CD14-positive monocyte (primary cell): ENCODE measurements around the gene LRRC1. TPM values are rescaled to one million over a fixed set of nuclear protein-coding genes. Genes with fewer than 3 reads are reported as not detected.

Source experiments
- DNase-seq, 3 donors: peaks; one replicate each; pipeline ENCODE4 v3.0.0-alpha.2; 2011 to 2022
- H2AFZ ChIP-seq: 2 replicates; pipeline ENCODE4 v1.6.0; 2012; ENCODE audit warnings: mild to moderate bottlenecking, low read depth, low read length, inconsistent platforms; ENCODE audit not compliant: insufficient read depth, poor library complexity, severe bottlenecking
- H3K27ac ChIP-seq, 2 donors: 1 replicate in 1 of 2; 2 replicates in 1 of 2; pipeline ENCODE4 v1.5.1; 2012 to 2013; ENCODE audit warnings: low read length in 2 of 2, control low read depth in 1 of 2, inconsistent platforms in 1 of 2, low read depth in 1 of 2, mild to moderate bottlenecking in 1 of 2
- H3K27me3 ChIP-seq, 2 donors: one replicate each; pipeline versions ENCODE4 v1.6.0 to v1.6.1; 2011 to 2013; ENCODE audit warnings: low read length in 2 of 2; ENCODE audit not compliant: control insufficient read depth in 2 of 2, insufficient read depth in 2 of 2
- H3K36me3 ChIP-seq, 2 donors: replicated peaks in 1 of 2; 1 replicate in 1 of 2; 2 replicates in 1 of 2; pipeline versions ENCODE4 v1.5.1 to v1.6.1; 2012 to 2013; ENCODE audit warnings: low read length in 2 of 2, control low read depth in 1 of 2, inconsistent platforms in 1 of 2, mild to moderate bottlenecking in 1 of 2; ENCODE audit not compliant: insufficient read depth in 2 of 2, control insufficient read depth in 1 of 2
- H3K4me1 ChIP-seq, 2 donors: 1 replicate in 1 of 2; 2 replicates in 1 of 2; pipeline versions ENCODE4 v1.5.1 to v1.6.1; 2012 to 2013; ENCODE audit warnings: low read length in 2 of 2, control low read depth in 1 of 2, inconsistent platforms in 1 of 2, mild to moderate bottlenecking in 1 of 2, moderate library complexity in 1 of 2; ENCODE audit not compliant: insufficient read depth in 2 of 2, control insufficient read depth in 1 of 2
- H3K4me2 ChIP-seq: replicated peaks from 2 replicates; pipeline ENCODE3; 2012; ENCODE audit warnings: low read length, moderate library complexity, mild to moderate bottlenecking; ENCODE audit not compliant: poor library complexity, severe bottlenecking; ENCODE audit errors: extremely low read depth
- H3K4me3 ChIP-seq, 3 experiments: fragments of 200-600 bp in 1 of 3; sonication (generic) in 1 of 3; replicated peaks in 1 of 3; 1 replicate in 2 of 3; 2 replicates in 1 of 3; pipeline ENCODE4 v1.5.1; 2011 to 2013; ENCODE audit warnings: low read length in 3 of 3, mild to moderate bottlenecking in 3 of 3, control low read depth in 2 of 3, low read depth in 2 of 3, inconsistent platforms in 1 of 3, moderate library complexity in 1 of 3
- H3K79me2 ChIP-seq: 2 replicates; pipeline ENCODE4 v1.6.0; 2012; ENCODE audit warnings: mild to moderate bottlenecking, control low read depth, inconsistent platforms, low read length, moderate library complexity; ENCODE audit not compliant: insufficient read depth
- H3K9ac ChIP-seq: 2 replicates; pipeline ENCODE4 v1.6.0; 2017; ENCODE audit warnings: low read length, mild to moderate bottlenecking; ENCODE audit not compliant: insufficient read depth, poor library complexity, severe bottlenecking
- H3K9me3 ChIP-seq, 2 donors: replicated peaks in 1 of 2; 1 replicate in 1 of 2; 2 replicates in 1 of 2; pipeline versions ENCODE4 v1.5.1 to v1.6.1; 2012 to 2013; ENCODE audit warnings: low read length in 2 of 2, control low read depth in 1 of 2; ENCODE audit not compliant: control insufficient read depth in 1 of 2, insufficient read depth in 1 of 2
- H4K20me1 ChIP-seq: 2 replicates; pipeline ENCODE4 v1.6.0; 2012; ENCODE audit warnings: mild to moderate bottlenecking, low read length, control low read depth, moderate library complexity; ENCODE audit not compliant: insufficient read depth
- H3K27ac Mint-ChIP-seq, 7 donors: one replicate each; pipeline ENCODE4 v1.8.0; 2020; ENCODE audit warnings: mild to moderate bottlenecking in 7 of 7, mixed read lengths in 7 of 7, moderate library complexity in 6 of 7, inconsistent platforms in 2 of 7
- H3K27me3 Mint-ChIP-seq, 3 donors: one replicate each; pipeline ENCODE4 v1.8.0; 2021 to 2022; ENCODE audit warnings: low read depth in 3 of 3, mild to moderate bottlenecking in 3 of 3, mixed read lengths in 3 of 3, moderate library complexity in 3 of 3, inconsistent platforms in 1 of 3
- H3K36me3 Mint-ChIP-seq, 2 donors: one replicate each; pipeline ENCODE4 v1.8.0; 2020; ENCODE audit warnings: mixed read lengths in 2 of 2, inconsistent platforms in 1 of 2, mild to moderate bottlenecking in 1 of 2
- H3K4me1 Mint-ChIP-seq: one replicate; pipeline ENCODE4 v1.8.0; 2020; ENCODE audit warnings: mild to moderate bottlenecking, mixed read lengths
- H3K4me3 Mint-ChIP-seq, 2 donors: one replicate each; pipeline ENCODE4 v1.8.0; 2020; ENCODE audit warnings: mild to moderate bottlenecking in 2 of 2, mixed read lengths in 2 of 2, moderate library complexity in 1 of 2
- H3K9me3 Mint-ChIP-seq, 7 donors: one replicate each; pipeline ENCODE4 v1.8.0; 2020 to 2022; ENCODE audit warnings: mixed read lengths in 7 of 7, mild to moderate bottlenecking in 6 of 7, moderate library complexity in 6 of 7, inconsistent platforms in 2 of 7
- WGBS: methylation state at CpG from one replicate; pipeline ENCODE4 v1.1.5; 2013; ENCODE audit warnings: missing lambda C conversion rate; ENCODE audit not compliant: insufficient coverage; 5-methylcytosine and 5-hydroxymethylcytosine counted together
- intact Hi-C, 2 donors: fragments of 100-400 bp; cut with micrococcal nuclease; formaldehyde crosslinking; loops; one replicate each; pipeline versions ENCODE4 v1.15.0 to v1.15.1; 2023
- polyA plus RNA-seq, 3 donors: library from polyadenylated mRNA; depleted of rRNA in 1 of 3; unstranded in 2 of 3; stranded (reverse) in 1 of 3; fragments of 300-500 nt in 2 of 3; fragments of >200 nt in 1 of 3; fragmentation: Illumina TruSeq in 2 of 3; gene quantifications; 1 replicate in 2 of 3; 2 replicates in 1 of 3; pipeline ENCODE4 v1.2.3, GENCODE V29; 2012 to 2021
- TF ChIP-seq, protein P1 (sequence below): fragments of 200-600 bp; IDR thresholded peaks from one replicate; pipeline ENCODE4 v1.8.0; 2022; ENCODE audit warnings: antibody characterized with exemption, mild to moderate bottlenecking

Gene LRRC1
- polyA plus RNA-seq, 3 donors: 0.18 to 1.6 (median 0.92) TPM

DNA sequence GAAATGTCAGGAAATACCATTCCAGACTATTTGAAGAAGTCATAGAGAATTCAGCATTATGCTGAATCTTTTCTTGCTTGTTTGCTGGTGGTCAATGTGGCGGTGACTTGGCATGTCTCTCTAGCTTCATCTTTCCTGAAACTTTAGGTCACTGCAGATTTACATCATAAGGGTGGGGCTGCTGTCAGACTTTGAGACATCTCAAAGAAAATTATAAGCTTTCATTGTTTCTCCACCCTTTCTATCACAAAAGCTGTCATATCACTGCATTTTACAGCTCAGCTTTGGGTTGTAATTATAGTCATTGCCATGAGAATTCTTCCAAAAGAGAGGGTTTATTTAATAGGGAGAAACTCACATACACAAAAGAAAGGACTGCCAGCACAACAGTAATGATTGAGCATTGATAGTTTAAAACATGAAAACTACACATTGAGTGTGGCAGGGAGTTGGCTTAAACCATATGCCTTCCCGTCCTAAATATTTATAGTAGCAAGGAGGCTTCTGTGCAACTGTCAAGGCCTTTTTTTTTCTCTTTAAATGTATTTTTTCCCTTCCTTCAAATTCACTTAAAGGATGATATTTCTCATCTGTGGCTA is 44.7 kb upstream of the LRRC1 start:
- H3K4me3 Mint-ChIP-seq: no peak overlapping the region
- Histone ChIP-seq H3K79me2 (no peaks in the 10 kb centered on the region), H4K20me1 (no peaks in the 10 kb centered on the region), H3K27ac (no peak overlapping the region), H3K36me3 (no peaks in the 10 kb centered on the region), H3K4me2 (no peak overlapping the region), H3K27me3 (no peaks in the 10 kb centered on the region), H2AFZ (no peak overlapping the region), H3K4me3 (no peak overlapping the region), H3K9me3 (no peaks in the 10 kb centered on the region), H3K4me1 (no peaks in the 10 kb centered on the region), H3K9ac (no peak overlapping the region)
- peaks cover 0 to 2% (median 0%) of the 10 kb centered on the region in 7 donors for H3K9me3 Mint-ChIP-seq
- peaks cover 4% of the 10 kb centered on the region for H3K4me1 Mint-ChIP-seq
- DNase-seq: no peak
- H3K27ac Mint-ChIP-seq: no peak overlapping the region
- H3K36me3 Mint-ChIP-seq: no peaks in the 10 kb centered on the region
- intact Hi-C loops: no loop called here
- H3K27me3 Mint-ChIP-seq: peaks cover 0 to 1% (median under 1%) of the 10 kb centered on the region in 3 donors
- WGBS: no CpG with 5 or more reads among the region's 2 CpGs
- TF ChIP-seq, protein P1, sequence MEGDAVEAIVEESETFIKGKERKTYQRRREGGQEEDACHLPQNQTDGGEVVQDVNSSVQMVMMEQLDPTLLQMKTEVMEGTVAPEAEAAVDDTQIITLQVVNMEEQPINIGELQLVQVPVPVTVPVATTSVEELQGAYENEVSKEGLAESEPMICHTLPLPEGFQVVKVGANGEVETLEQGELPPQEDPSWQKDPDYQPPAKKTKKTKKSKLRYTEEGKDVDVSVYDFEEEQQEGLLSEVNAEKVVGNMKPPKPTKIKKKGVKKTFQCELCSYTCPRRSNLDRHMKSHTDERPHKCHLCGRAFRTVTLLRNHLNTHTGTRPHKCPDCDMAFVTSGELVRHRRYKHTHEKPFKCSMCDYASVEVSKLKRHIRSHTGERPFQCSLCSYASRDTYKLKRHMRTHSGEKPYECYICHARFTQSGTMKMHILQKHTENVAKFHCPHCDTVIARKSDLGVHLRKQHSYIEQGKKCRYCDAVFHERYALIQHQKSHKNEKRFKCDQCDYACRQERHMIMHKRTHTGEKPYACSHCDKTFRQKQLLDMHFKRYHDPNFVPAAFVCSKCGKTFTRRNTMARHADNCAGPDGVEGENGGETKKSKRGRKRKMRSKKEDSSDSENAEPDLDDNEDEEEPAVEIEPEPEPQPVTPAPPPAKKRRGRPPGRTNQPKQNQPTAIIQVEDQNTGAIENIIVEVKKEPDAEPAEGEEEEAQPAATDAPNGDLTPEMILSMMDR: no peak

DNA sequence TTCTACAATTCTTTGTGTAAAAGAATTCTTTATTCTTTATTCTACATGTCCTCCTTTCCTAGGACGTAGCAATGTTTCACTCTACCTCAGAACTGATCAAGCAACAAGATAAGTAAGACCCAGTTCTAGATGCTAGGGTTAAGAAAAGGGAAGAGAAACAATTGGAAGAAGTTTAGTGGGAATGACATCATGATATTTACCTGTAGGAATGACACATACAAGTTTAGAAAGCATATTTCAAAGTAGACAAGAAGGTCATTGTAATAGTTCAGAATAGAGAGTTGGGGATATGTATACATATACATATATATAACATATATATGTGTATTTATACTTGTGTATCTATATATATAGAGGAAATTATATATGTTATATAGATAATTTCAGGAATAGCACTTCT is 43.4 kb upstream of the LRRC1 start:
- no peaks in the 10 kb centered on the region for H3K9me3 ChIP-seq
- H3K27ac ChIP-seq: no peak overlapping the region
- intact Hi-C loops: no loop called here
- no peaks in the 10 kb centered on the region for H3K79me2 ChIP-seq
- TF ChIP-seq, protein P1: no peak
- no peak overlapping the region for H3K27ac Mint-ChIP-seq
- no peak overlapping the region for H2AFZ ChIP-seq
- H3K4me1 ChIP-seq: no peaks in the 10 kb centered on the region
- no CpG with 5 or more reads among the region's 1 CpG for WGBS
- no peak overlapping the region for H3K4me3 Mint-ChIP-seq
- H4K20me1 ChIP-seq: no peaks in the 10 kb centered on the region
- H3K4me3 ChIP-seq: no peak overlapping the region
- H3K9me3 Mint-ChIP-seq: peaks cover 0 to 4% (median 0%) of the 10 kb centered on the region in 7 donors
- no peaks in the 10 kb centered on the region for H3K27me3 ChIP-seq
- no peaks in the 10 kb centered on the region for H3K36me3 ChIP-seq
- H3K4me2 ChIP-seq: no peak overlapping the region
- H3K27me3 Mint-ChIP-seq: peaks cover 0 to 2% (median 1%) of the 10 kb centered on the region in 3 donors
- DNase-seq: no peak
- peaks cover 4% of the 10 kb centered on the region for H3K4me1 Mint-ChIP-seq
- H3K36me3 Mint-ChIP-seq: no peaks in the 10 kb centered on the region
- no peak overlapping the region for H3K9ac ChIP-seq
